CD4-positive, alpha-beta T cell treated with Interferon alpha-2 for 1 hour (primary cell): ENCODE results near the gene SLC6A20.

Experiments used
- DNase-seq, 2 donors: peaks; one replicate each; pipeline ENCODE4 v3.0.0-alpha.2; 2020 to 2022

The SLC6A20 gene

DNA sequence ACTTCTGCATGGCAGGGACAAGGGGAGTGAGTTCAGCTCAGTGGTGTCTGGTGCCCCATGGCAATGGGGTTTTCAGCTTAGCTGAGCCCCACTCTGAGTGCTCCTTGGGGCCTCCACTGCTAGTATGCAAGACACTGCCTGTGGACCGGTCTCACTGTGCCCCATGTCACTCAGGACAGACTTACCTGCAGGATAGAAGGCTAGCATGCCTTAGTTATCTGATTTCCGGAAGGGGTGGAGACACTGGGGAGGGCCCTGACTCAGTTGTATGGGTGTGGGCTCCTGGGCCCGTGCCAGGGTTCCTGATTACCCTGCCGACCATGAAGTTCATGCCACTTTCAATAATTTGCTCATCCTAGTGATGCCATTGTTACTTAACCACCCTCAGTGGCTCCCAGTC, 4.3 kb upstream of the SLC6A20 start:
- DNase-seq: no peak

DNA sequence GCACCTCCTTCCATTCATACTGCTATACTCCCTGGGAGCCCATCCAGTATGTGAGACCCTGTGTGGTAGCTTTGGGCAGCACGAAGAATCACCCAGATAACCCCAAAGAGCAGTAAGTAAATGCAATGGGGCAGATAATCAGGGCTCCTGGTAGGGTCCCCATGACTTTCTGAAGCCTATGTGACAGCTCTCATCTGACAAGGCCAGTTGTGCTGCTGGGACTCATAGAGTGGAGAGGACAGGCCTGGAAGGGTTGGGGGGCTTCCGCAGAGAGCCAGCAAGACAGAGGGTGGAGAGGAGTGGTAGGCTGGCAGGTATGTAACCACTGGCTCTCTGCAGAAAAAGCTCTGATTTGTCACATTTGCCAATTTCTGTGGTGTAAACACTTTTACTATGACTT, 3.2 kb upstream of the SLC6A20 start:
- DNase-seq: no peak

DNA sequence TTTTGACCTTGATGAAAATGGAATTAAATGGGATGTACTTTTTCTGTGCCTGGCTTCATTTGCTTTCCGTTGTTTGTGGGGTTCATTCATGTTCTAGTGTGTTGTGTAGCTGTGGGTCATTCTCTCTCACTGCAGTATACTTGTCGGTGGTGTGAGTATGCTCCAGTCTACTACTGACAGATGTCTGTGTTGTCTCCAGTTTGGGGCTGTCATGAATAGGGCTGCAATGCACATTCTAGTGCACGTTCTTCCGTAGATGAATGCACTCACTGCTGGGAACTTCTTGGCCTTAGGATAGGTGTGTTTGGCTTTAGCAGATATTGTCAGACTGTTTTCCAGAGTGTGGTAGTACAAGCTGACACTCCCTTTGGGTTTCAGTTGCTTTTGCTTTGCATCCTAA, 1.7 kb upstream of the SLC6A20 start:
- no peak for DNase-seq

DNA sequence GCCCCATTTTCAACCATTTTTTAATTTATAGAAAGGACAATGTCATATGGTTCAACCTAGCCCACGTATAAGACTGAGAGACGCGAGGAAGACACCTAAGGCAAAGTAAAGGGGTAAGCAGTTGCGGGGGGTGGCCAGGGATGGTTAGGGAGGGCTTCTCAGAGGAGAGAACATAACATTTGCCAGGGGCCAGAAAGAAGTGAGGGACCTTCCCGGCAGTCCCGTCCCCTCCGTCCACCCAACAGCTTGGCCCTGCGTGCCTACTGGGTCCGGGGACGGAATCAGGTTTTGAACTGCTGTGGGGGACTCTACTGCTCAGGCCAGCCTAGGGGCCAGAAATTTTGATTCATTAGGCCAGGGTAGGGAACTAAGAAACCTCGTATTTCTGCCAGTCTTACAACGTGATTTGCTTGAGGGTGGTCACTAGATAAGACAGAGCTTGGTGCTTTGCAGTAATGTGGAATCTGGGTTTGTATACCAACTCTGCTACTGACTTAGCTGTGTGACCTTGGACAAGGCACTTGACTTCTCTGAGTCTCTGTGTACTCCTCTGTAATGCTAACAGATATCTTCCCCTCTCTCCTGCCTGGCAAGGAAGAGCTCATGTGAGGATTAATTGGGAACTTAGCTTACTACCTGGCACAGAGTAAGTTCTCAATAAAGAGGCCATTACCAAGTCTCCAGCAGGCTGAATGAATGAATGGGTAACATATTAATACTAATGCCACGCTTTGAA, 734 bp upstream of the SLC6A20 start:
- no peak for DNase-seq

DNA sequence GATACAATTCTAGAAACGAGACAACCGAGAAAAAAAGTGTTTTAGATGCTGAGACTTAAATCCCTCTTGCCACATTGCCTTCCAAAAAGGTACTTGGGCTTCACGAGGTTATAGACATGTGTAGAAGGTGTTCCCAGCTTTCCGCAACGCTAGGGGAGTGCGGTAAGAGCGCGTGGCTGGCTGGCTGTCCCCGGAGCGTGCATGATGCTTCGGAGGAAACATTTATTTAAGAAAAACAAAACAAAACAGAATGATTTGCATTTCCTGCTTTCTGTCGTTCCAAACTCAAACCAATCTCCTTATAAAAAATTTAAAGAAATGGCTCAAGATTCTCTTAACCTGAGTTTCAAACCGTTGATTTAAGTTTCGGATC, 841 bp downstream of the SLC6A20 start:
- DNase-seq: no peak

DNA sequence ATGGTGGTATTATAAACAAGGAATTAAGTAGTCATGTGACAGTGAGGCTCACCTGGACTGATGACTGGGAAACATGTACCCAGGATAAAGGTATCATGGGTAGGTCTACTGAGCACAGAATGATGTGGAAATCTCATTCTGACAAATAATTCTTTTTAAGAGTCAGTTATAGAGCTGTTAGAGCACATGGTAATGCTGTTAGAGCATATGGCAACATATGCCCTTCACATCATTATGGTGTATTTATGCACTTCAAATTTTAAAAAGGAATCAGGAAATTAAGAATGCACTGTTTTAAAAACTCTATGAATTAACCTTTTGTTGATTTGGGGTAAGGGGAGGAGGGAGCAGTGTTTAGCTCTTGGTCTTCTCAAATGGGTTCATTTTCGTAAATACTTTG, 1.7 kb downstream of the SLC6A20 start:
- DNase-seq: no peak

DNA sequence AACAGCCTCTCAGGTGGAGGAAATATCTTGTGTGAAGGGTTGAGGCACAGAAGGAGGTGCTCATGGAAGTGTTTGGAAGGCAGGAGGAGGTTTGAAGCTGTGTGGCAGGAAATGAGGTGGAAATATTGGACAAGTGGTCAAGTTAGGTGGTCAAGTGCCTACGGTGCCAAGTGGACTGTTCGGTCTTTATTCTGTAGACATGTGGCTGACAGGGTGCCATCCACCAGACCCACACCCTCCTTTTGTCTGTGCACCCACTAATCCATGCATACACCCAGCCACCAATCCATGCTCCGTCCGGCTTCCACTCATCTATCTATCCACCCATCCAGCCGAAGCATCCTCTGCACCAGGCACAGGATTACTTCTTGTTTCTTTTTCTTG, 2.2 kb downstream of the SLC6A20 start:
- no peak for DNase-seq

DNA sequence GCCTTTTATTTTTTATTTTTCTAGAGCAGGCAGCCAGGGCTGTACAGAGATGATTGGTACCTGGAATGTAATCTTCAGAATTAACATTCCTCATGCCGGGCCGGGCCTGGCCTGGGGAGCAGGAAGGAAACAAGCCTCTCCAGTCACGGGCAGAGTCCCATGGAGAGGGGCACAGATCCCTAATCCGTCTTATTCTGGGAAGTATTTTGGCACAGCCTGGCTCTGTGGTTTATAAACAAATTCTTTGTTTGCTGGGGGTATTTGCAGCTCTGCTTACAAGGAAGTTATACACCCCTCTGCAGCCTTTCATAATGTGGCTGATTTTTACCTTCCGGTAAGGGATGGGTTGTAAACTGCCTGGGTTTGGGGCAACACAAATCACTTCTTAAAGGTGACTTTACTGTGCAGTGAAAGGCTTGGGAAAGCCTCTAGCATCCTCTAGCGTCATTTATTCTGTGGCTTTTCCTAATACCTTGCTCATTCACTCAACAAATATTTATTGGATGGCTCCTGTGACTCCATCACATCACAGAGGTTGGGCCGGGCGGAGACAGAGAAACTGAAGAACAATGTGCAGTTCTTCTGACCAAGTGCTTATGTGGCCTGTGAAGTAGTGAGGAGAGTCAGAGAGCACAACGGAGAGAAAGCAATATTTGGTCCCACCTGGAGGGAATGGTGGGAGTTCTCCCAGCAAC, 2.7 kb downstream of the SLC6A20 start:
- no peak for DNase-seq

DNA sequence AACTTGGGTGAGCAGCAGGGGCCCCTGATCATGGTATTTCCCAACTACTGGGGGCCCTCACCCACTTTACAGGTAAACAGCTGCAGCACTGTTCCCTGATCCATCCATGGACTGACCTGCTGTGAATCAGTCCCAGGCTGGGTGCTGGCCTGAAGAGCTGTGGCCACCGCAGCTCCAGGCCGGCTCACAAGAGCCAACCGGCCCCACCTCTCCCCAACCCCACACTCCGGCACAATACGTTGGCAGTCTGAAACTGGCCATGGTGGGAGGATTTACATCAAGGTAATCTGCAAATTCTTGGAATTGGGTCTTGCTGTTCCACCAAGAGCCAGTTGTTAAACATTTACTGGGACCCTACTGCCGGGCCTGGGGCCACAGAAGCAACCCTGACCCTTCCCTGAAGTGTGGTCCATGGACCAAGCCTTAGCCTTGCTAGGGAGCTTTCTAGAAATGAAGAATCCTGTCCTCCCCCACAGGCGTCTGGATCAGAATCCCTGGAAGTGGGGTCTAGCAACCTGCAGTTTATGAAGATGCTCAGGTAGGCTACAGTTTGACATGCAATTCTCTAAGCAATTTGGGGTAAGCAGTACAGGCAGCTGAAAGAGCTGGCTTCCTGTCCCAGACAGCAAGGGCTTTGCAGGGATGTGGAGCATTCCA, 3.7 kb downstream of the SLC6A20 start:
- no peak for DNase-seq

DNA sequence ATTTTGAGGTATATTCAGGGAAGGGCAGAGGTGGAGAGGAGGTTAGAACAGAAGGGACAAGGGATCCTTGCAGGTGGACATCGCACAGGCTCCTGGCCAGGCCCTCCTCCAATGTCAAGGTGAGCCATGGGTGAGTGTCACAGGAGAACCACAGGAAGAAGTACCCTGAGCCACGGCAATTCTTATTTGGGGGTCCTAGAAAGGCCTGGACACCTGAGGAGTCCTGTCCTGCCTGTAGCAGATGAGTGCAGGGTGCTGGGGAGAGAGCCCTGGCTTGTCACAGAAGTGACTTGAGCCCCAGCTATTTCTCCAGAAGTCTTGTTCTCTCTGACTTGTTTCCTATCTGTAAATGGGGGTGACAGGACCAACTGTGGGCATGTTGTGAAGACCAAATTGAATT, 4.3 kb downstream of the SLC6A20 start:
- DNase-seq: no peak

DNA sequence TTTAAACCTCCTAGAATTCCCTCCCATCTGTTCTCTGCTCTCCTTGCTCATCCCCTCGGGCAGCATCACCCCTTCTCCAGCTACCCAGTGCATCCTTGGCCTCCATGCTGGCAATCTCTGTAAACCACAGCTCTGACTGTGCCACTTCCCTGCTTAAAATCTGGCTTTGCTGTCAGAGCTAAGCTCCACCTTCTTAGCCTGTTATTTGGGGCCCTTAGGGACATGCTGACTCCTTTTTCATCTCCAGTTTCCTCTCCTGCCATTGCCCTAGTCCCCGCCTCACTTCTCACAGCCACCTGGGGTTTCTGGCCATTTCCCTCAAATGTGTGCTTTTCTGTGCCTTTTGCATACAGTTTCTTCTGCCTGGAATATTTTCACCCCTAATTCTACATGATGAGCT, 5.7 kb downstream of the SLC6A20 start:
- DNase-seq: no peak

DNA sequence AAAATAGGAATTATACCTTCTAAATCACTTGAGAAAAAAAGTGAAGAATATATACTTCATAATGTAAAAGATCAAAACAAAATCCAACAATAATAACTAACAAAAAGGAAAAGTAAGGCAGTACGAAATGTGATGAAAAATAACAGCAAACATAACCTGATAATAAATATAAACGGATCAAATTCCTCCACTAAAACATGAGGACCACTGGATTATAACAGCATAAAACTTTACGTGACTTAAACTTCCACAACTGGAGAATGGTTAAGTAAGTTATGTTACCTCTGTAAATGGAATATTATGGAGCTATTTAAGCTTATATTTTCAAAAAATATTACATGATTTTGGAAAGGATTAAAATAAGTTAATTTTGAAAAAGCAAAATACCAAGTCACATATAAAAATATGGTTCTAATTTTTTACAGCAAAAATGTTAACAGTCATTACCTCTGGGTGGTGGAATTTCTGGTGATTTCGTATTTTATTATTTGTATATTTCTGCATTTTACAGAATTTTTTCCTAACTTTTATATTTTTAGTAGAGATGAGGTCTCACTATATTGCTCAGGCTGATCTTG, 7.0 kb downstream of the SLC6A20 start:
- no peak for DNase-seq

DNA sequence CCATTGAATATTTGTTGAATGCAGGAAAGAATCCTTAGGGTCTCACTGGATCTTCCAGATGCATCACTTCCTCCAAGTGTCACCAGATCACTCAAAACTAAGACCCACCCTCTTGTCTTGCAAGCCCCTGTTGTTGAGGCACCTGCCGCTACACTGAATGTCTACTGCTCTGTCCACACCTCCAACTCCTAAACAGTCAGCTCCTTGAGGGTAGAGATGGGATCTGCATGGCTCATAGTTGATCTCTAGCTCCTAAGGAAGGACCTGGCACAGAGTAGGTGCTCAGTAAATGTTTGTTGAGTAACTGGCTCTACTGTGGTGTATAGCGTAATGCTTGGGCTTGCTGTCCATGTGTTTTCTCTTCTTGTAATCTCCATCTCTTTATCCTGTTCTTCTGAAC, 8.8 kb downstream of the SLC6A20 start:
- DNase-seq: no peak

DNA sequence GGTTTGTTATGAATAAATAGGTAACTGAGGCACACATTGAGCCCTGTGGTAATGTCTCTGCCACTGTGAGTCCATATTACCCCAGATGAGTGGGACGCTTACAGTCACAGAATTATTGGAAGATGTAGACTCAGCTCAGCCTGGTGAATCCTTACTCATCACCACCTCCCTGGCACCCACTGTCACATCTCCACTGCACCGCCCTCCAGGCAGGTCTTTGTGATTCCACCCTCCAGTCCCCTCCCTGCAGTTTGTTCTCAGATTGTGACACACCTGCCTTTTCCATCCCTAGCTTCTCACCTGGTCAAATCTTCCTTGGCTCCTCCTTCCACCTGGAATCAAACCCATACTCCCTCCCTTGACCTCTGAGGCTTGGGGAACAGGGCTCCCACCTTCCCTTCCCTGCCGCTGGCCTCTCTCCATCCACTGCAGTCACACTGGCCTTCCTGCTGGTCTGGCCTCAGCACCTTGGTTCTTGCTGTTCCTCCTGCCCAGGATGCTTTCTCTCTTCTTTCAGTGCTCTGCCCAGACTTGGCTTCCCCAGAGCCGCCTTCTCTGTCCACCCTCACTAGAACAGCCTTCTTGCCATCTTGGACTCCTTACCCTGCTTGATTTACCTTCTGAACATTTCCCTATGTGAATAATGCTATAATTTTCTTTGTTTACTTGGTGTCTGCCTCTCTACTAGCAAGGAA, 9.4 kb downstream of the SLC6A20 start:
- DNase-seq: no peak

DNA sequence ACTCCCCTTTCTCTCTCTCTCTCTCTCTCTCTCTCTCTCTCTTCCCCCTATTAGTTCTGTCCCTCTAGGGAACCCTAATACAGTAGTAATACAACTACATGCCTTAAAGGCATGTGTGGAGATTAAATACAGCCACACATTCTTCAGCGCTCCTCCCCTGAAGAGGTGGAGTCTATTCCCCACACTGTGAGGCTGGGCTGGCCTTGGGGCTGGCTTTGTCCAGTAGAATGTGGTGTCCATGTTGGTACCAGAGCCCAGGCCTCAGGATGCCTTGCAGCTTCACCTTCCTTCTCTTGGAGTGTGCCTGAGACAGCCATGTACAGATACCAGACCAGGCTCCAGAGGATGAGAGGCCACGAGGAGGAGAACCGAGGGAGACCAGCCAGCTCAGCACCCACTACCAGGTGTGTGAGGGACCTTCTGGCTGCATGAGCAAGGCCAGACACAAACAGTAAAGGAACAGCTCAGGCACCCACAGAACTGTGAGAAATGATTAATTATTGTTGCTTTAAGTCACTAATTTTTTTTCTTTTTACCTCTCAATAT, 10.7 kb downstream of the SLC6A20 start:
- DNase-seq: no peak

DNA sequence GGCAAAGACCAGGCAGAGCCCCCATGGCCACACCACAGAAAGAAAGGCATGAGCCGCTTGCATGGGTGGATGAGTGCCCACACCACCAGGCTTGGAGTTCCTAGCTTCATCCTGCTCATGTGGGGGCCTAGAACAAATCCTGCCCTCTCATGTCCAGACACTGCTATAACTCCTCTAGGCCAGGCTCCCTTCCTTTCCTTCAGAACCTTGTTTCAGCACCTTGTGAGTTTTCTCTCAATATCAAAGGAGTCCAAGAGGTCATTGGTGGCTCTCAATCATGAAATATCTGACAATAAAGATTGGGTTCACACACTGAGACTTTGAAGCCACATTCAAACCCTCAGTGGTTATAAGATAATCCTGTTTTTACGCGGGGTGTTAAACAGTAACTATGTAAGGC, 12.7 kb downstream of the SLC6A20 start:
- DNase-seq: no peak

DNA sequence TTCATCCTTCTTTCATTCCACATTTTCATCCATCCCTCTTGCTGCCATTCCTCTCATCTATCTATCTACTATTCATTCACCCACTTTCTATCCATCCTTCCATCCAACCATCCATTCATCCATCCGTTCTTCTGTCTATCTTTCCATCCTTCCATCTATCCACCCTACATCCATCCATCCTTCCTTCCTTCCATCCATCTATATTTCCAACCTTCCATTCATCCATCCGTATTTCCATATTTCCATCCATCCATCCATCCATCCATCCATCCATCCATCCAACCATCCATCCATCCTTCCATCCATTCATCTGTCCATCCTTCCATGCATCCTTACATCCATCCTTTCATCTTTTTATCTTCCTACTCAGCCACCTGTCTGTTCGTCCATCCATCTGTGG, 14.0 kb downstream of the SLC6A20 start:
- DNase-seq: no peak

DNA sequence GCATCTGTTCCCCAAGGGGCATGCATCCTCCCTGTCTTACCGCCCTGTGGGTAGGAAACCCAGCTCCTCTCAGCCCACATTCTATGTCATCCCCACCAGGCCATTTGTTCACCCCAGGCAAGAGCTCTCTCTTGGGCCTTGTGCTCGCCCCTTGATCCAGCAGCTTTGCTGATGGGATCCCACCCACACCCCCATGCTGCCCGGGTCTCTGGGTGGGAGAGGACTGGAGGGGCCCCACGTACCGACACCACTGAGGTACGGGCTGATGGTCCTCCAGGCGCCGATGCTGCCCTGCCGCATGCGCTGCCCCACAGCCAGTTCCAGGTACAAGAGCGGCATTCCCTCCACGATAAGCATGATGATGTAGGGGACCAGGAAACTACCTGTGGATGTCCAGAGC, 14.5 kb downstream of the SLC6A20 start:
- DNase-seq: no peak

DNA sequence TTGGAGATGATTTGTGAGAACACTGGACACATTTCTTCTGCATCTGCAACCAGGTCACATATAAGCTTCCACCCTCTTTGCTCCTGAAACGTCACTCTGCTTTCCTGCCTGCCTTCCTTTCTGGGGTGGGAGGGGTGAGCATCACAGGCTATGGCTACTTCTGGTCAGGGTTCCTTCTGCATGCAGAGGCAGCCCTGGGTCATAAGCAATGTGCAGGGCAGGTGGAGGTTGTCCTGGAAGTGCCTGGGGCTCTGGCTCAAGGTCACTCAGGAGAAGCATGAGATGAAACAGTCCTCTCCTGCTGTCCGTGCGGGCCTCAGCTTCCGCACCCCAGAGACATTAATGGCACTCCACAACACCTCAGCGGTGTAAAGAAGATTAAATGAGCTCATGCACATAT, 15.1 kb downstream of the SLC6A20 start:
- no peak for DNase-seq

DNA sequence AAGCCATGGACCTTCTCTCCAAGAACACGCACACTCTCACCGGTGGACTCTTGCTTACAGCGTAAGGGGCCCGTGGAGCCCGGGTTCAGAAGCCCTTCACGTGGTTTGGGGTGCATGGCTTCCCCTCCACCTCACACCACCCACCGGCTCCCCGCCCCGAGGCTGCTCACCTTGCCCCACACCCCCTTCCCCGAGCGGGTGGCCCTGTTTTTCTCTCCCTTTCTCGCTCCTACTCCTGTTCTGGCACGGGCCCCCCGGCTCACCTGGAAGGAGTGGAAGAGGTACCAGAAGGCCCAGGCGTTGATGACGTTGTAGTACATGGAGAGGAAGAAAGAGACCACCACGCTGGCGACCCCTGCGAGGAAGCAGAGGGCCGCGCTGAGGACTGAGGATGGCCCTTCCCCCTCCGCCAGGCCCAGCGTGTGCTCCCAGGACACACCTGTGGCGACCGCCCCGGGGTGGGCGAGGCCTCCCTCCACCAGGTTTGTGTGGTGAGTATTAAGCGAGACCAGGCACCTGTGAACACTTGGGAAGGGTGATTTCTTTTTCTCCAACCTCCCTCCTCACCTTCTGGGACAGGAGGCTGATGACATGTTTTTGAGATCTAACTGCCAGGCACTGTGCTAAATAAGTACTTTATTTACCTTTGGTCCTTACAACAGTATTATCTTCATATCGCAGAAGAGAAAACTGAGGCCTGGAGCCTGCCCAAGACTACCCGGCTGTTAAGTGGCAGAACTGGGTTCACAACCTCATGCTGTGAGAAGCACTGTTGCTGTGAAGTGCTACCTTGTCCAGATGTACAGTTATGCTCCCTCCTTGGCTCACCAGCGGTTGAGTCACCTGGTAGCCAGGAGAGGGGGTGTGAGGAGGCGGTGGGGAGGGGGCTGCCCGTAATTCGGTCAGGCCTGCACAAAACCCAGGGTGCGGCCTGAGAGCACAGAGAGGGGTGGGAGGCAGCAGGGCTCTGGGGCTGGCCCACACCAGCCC, 16.3 kb downstream of the SLC6A20 start:
- DNase-seq: no peak

DNA sequence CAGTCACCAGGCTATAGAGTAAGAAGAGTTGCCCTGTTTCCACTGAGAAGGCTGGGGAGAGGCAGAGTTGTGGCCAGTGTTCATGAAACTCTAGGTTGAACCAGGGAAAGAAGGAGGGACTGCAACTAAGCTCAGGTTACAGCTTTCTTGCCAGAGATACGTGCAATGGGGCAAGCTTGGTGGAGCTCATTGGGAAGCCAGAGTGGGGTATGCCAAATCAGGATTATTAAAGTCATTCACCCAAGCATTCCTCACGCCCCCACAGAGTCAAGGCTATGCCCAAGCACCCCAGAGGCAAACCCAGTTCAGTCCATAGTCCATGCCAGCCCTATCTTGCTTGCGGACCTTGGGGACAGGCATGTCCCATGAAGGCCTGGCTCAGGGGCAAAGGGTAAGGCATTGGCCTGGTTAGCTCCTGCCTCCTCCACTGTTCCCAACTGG, 17.6 kb downstream of the SLC6A20 start:
- DNase-seq: no peak
